HepG2 (cell line): Measurements from ENCODE around the gene SPP2. TPM values are rescaled to one million over a fixed set of nuclear protein-coding genes. Genes with fewer than 3 reads are reported as not detected.

ENCODE experiments used
- ATAC-seq: fragments of 200-7000 bp; cut with Tn5 transposase; 3 replicates; pipeline ENCODE4 v1.9.1; 2020; ENCODE audit warnings: mild to moderate bottlenecking, moderate library complexity
- BruUV-seq: library from RNA; stranded (reverse); fragments of 400-500 nt; replicated peaks from 2 replicates; lab custom pipeline; 2021; lab: Mats Ljungman, UMichigan
- CTCF ChIA-PET: fragments of 300-600 bp; formaldehyde crosslinking; extraction: SDS; loops from one replicate; lab custom pipeline; 2021; ENCODE audit warnings: low total read pairs, inconsistent platforms, low intra/inter-chr PET ratio; lab: Yijun Ruan, JAX
- POLR2A ChIA-PET: fragments of 350-600 bp; sonication (Branson Sonifier 250); formaldehyde crosslinking; loops from one replicate; lab custom pipeline; 2020; ENCODE audit warnings: antibody characterized with exemption, inconsistent platforms; lab: Yijun Ruan, JAX
- DNase-seq: peaks from one replicate; pipeline ENCODE4 v3.0.0-alpha.2; 2015; ENCODE audit warnings: low spot score
- FAIRE-seq: peaks from 3 replicates; lab custom pipeline; 2011; peaks lifted over from hg19 to GRCh38; lab: Jason Lieb, UNC
- H2AFZ ChIP-seq: one replicate; pipeline ENCODE4 v1.6.1; 2011; ENCODE audit warnings: low read length, inconsistent platforms
- H3K27ac ChIP-seq: fragments of 300-600 bp; 3 replicates; pipeline ENCODE4 v1.8.0; 2011; ENCODE audit warnings: mixed run types, mild to moderate bottlenecking, mixed read lengths, low read length, inconsistent platforms; ENCODE audit not compliant: insufficient read depth; ENCODE audit errors: extremely low read length
- H3K27me3 ChIP-seq, 2 experiments: fragments of 200-600 bp in 1 of 2; 2 replicates in 1 of 2; 3 replicates in 1 of 2; pipeline versions ENCODE4 v1.6.0 to v1.8.0; 2011; ENCODE audit warnings: low read length in 2 of 2, mild to moderate bottlenecking in 2 of 2, moderate library complexity in 2 of 2, inconsistent platforms in 1 of 2; ENCODE audit not compliant: insufficient read depth in 2 of 2, control insufficient read depth in 1 of 2
- H3K36me3 ChIP-seq, 2 experiments: fragments of 200-600 bp in 1 of 2; replicated peaks in 1 of 2; 2 replicates in 1 of 2; 3 replicates in 1 of 2; pipeline versions ENCODE4 v1.5.1 to v1.8.0; 2011; ENCODE audit warnings: low read length in 2 of 2, inconsistent platforms in 1 of 2; ENCODE audit not compliant: insufficient read depth in 2 of 2, control insufficient read depth in 1 of 2
- H3K4me1 ChIP-seq: 2 replicates; pipeline ENCODE4 v1.5.1; 2012; ENCODE audit warnings: low read length, inconsistent platforms; ENCODE audit not compliant: insufficient read depth
- H3K4me2 ChIP-seq: 2 replicates; pipeline ENCODE4 v1.6.0; 2011; ENCODE audit warnings: low read depth, low read length, inconsistent platforms
- H3K4me3 ChIP-seq, 3 experiments: fragments of 200-600 bp in 1 of 3; sonication (generic), shearing (Covaris generic) in 1 of 3; replicated peaks in 1 of 3; 2 replicates each; pipeline ENCODE4 v1.5.1; 2011 to 2016; ENCODE audit warnings: low read length in 3 of 3, inconsistent platforms in 2 of 3, low read depth in 2 of 3, mild to moderate bottlenecking in 2 of 3, control low read depth in 1 of 3, mixed read lengths in 1 of 3; ENCODE audit not compliant: insufficient read depth in 1 of 3
- H3K79me2 ChIP-seq: one replicate; pipeline ENCODE4 v1.6.1; 2011; ENCODE audit warnings: low read length, inconsistent platforms; ENCODE audit not compliant: insufficient read depth
- H3K9ac ChIP-seq: 2 replicates; pipeline ENCODE4 v1.6.0; 2011; ENCODE audit warnings: mild to moderate bottlenecking, low read depth, low read length, inconsistent platforms; ENCODE audit not compliant: insufficient read depth
- H3K9me3 ChIP-seq: 2 replicates; pipeline ENCODE4 v1.5.1; 2012; ENCODE audit warnings: mild to moderate bottlenecking, low read length
- H4K20me1 ChIP-seq: 2 replicates; pipeline ENCODE4 v1.6.0; 2011; ENCODE audit warnings: inconsistent platforms, mild to moderate bottlenecking, low read length, moderate library complexity; ENCODE audit not compliant: insufficient read depth
- MAFF ChIP-seq: IDR thresholded peaks from 2 replicates; pipeline ENCODE4 v1.6.1; 2011; ENCODE audit warnings: low read depth, low read length, improper control_type of control experiment
- MAFK ChIP-seq, 2 experiments: IDR thresholded peaks in 1 of 2; conservative IDR thresholded peaks in 1 of 2; 2 replicates each; pipeline ENCODE4 v1.6.1; 2011; ENCODE audit warnings: improper control_type of control experiment in 2 of 2, low read length in 2 of 2
- NFIB ChIP-seq: sonication (generic); formaldehyde crosslinking; IDR thresholded peaks from 2 replicates; pipeline ENCODE4 v1.9.0; 2021; ENCODE audit warnings: missing genetic modification reagents, mild to moderate bottlenecking, borderline replicate concordance
- ZNF790 ChIP-seq: sonication (generic); formaldehyde crosslinking; IDR thresholded peaks from 2 replicates; pipeline ENCODE4 v1.8.0; 2022; ENCODE audit warnings: missing genetic modification reagents, mild to moderate bottlenecking, borderline replicate concordance
- WGBS: methylation state at CpG from one replicate; pipeline ENCODE4 v1.1.6; 2017; ENCODE audit warnings: low lambda C conversion rate; 5-methylcytosine and 5-hydroxymethylcytosine counted together
- in situ Hi-C: cut with HindIII; loops from 2 replicates; pipeline ENCODE4 v1.10.0; 2017; ENCODE audit warnings: low pct_unique_long_range_greater_than_20kb; ENCODE audit not compliant: extremely low pct_ligation_motif_present
- intact Hi-C: fragments of 100-400 bp; cut with micrococcal nuclease; formaldehyde crosslinking; loops from one replicate; pipeline ENCODE4 v1.10.0; 2022; ENCODE audit not compliant: unreplicated experiment
- polyA plus RNA-seq, 8 experiments: library from polyadenylated mRNA; depleted of rRNA in 3 of 8; stranded (reverse) in 7 of 8; unstranded in 1 of 8; fragments of >200 nt; fragmentation: Illumina TruSeq in 4 of 8; extraction: Trizol in 4 of 8; gene quantifications; 2 replicates each; pipeline versions ENCODE4 v1.2.1 to v1.2.3, GENCODE V29; 2011 to 2016; ENCODE audit warnings: low read depth in 4 of 8, missing spikeins in 1 of 8, mixed read lengths in 1 of 8; ENCODE audit not compliant: insufficient read depth in 1 of 8
- total RNA-seq, 5 experiments: library from RNA; depleted of rRNA; stranded (reverse); fragments of >200 nt; fragmentation: Illumina TruSeq; extraction: Trizol; gene quantifications; 2 replicates each; pipeline ENCODE4 v1.2.3, GENCODE V29; 2016; ENCODE audit warnings: low read depth in 1 of 5

SPP2 gene
- total and polyA plus RNA-seq, 2 of the 13 experiments (the other 11 are each of a cell fraction or from before 2014, with no cell fraction given): not detected

DNA sequence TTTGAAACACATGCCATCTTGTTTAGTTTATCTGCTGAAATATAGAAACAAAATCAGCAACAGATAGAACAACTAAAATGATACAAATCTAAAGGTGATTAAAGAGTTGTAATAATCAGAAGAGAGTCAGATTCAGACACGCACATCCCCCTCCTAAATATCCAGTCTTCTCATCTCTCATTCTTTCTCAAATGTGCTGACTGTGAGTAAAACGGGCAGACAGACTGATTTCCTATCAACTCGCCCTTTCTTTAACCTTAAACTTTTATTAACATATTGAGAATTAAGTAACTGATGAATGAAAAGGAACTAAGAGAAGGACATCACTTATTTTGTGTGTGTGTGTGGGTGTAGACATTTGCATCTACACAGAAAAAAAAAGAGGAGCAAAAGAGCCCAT is 34.6 kb upstream of the SPP2 start:
- no peak overlapping the region for H2AFZ ChIP-seq
- CTCF ChIA-PET: no interaction called here
- in situ Hi-C loops: no loop called here
- 16% methylated on average over 3 of the region's 3 CpGs for WGBS
- no peaks in the 10 kb centered on the region for H3K36me3 ChIP-seq
- peak; percentile 91 to 94 for TF ChIP-seq MAFK (conservative IDR thresholded peaks at IDR 0.05 in 1 of 2, IDR thresholded peaks at IDR 0.05 in 1 of 2; ENCODE audit: low read length in 2 of 2)
- TF ChIP-seq MAFF: peak; percentile 90
- no peak for TF ChIP-seq NFIB (CRISPR knock-in tag)
- TF ChIP-seq, all 625 proteins: peak for 2
- ATAC-seq: no peak
- H3K9ac ChIP-seq: no peak overlapping the region
- H3K27me3 ChIP-seq: no peaks in the 10 kb centered on the region
- no TSS peak for BruUV-seq
- no peaks in the 10 kb centered on the region for H3K9me3 ChIP-seq
- intact Hi-C loops: no loop called here
- H3K4me2 ChIP-seq: no peak overlapping the region
- H3K27ac ChIP-seq: no peak overlapping the region
- H3K79me2 ChIP-seq: no peaks in the 10 kb centered on the region
- no peaks in the 10 kb centered on the region for H4K20me1 ChIP-seq
- POLR2A ChIA-PET: no interaction called here
- H3K4me3 ChIP-seq: no peak overlapping the region
- no peak for DNase-seq
- no peaks in the 10 kb centered on the region for H3K4me1 ChIP-seq
- FAIRE-seq: no peak

GRCh38 chr2:234019896-234020295 is 30.6 kb upstream of the SPP2 start:
- ATAC-seq (no peak), FAIRE-seq (no peak), DNase-seq (no peak)
- Histone ChIP-seq H3K9ac (no peak overlapping the region), H3K79me2 (no peaks in the 10 kb centered on the region), H3K9me3 (no peaks in the 10 kb centered on the region), H3K4me2 (no peak overlapping the region), H3K4me1 (no peaks in the 10 kb centered on the region), H3K36me3 (no peaks in the 10 kb centered on the region), H4K20me1 (no peaks in the 10 kb centered on the region), H3K27ac (no peak overlapping the region), H2AFZ (no peak overlapping the region), H3K27me3 (no peaks in the 10 kb centered on the region), H3K4me3 (no peak overlapping the region)
- in situ Hi-C loops: no loop called here
- no TSS peak for BruUV-seq
- intact Hi-C loops: no loop called here
- no peak for TF ChIP-seq ZNF790 (CRISPR knock-in tag)
- WGBS: 33% methylated on average over 4 of the region's 4 CpGs
- ChIA-PET CTCF (no interaction called here), POLR2A (no interaction called here)
